HepG2 (cell line): Measurements from ENCODE around the gene GCNT2. TPM values are rescaled to one million over a fixed set of nuclear protein-coding genes. Genes with fewer than 3 reads are reported as not detected.

Source experiments
- BRD4 ChIP-seq: sonication (generic); formaldehyde crosslinking; IDR thresholded peaks from 2 replicates; pipeline ENCODE4 v1.4.0; 2020; ENCODE audit warnings: missing genetic modification reagents
- CAMTA2 ChIP-seq: sonication (generic); formaldehyde crosslinking; IDR thresholded peaks from 2 replicates; pipeline ENCODE4 v1.4.0; 2020; ENCODE audit warnings: mild to moderate bottlenecking, missing genetic modification reagents, borderline replicate concordance
- EED ChIP-seq: sonication (generic); formaldehyde crosslinking; IDR thresholded peaks from 2 replicates; pipeline ENCODE4 v1.5.0; 2020; ENCODE audit warnings: mild to moderate bottlenecking, missing genetic modification reagents
- HDAC2 ChIP-seq: sonication (generic); formaldehyde crosslinking; IDR thresholded peaks from 2 replicates; pipeline ENCODE4 v1.4.0; 2020; ENCODE audit warnings: missing genetic modification reagents
- HMG20B ChIP-seq: conservative IDR thresholded peaks from 2 replicates; pipeline ENCODE4 v1.6.1; 2016; ENCODE audit warnings: missing genetic modification reagents, missing compliant biosample characterization
- KLF16 ChIP-seq, 2 experiments: sonication (generic) in 1 of 2; formaldehyde crosslinking in 1 of 2; IDR thresholded peaks; 2 replicates each; pipeline versions ENCODE4 v1.6.1 to v1.8.0; 2016 to 2023; ENCODE audit warnings: missing genetic modification reagents in 2 of 2, missing compliant biosample characterization in 1 of 2
- KMT2B ChIP-seq: IDR thresholded peaks from 2 replicates; pipeline ENCODE4 v1.6.1; 2016; ENCODE audit warnings: missing genetic modification reagents, missing compliant biosample characterization
- ZFAT ChIP-seq: sonication (generic); formaldehyde crosslinking; conservative IDR thresholded peaks from 2 replicates; pipeline ENCODE4 v1.8.1; 2023; ENCODE audit warnings: missing genetic modification reagents, inconsistent platforms
- ZNF446 ChIP-seq: sonication (generic); formaldehyde crosslinking; IDR thresholded peaks from 2 replicates; pipeline ENCODE4 v1.5.0; 2020; ENCODE audit warnings: mild to moderate bottlenecking, missing genetic modification reagents
- ZNF672 ChIP-seq: sonication (generic); formaldehyde crosslinking; IDR thresholded peaks from 2 replicates; pipeline ENCODE4 v1.8.1; 2022; ENCODE audit warnings: missing genetic modification reagents
- ZNF746 ChIP-seq: sonication (generic); formaldehyde crosslinking; IDR thresholded peaks from 2 replicates; pipeline ENCODE4 v1.8.0; 2022; ENCODE audit warnings: mild to moderate bottlenecking, missing genetic modification reagents
- polyA plus RNA-seq, 8 experiments: library from polyadenylated mRNA; depleted of rRNA in 3 of 8; stranded (reverse) in 7 of 8; unstranded in 1 of 8; fragments of >200 nt; fragmentation: Illumina TruSeq in 4 of 8; extraction: Trizol in 4 of 8; gene quantifications; 2 replicates each; pipeline versions ENCODE4 v1.2.1 to v1.2.3, GENCODE V29; 2011 to 2016; ENCODE audit warnings: low read depth in 4 of 8, missing spikeins in 1 of 8, mixed read lengths in 1 of 8; ENCODE audit not compliant: insufficient read depth in 1 of 8
- total RNA-seq, 5 experiments: library from RNA; depleted of rRNA; stranded (reverse); fragments of >200 nt; fragmentation: Illumina TruSeq; extraction: Trizol; gene quantifications; 2 replicates each; pipeline ENCODE4 v1.2.3, GENCODE V29; 2016; ENCODE audit warnings: low read depth in 1 of 5
- TF ChIP-seq, protein P1 (sequence below): sonication (generic); formaldehyde crosslinking; IDR thresholded peaks from 2 replicates; pipeline ENCODE4 v1.4.0; 2020; ENCODE audit warnings: mild to moderate bottlenecking, missing genetic modification reagents
- TF ChIP-seq, protein P2 (sequence below): sonication (generic); formaldehyde crosslinking; conservative IDR thresholded peaks from 2 replicates; pipeline ENCODE4 v1.4.0; 2020; ENCODE audit warnings: missing genetic modification reagents
- TF ChIP-seq, protein P3 (sequence below): sonication (generic); formaldehyde crosslinking; IDR thresholded peaks from 2 replicates; pipeline ENCODE4 v1.5.1; 2020; ENCODE audit warnings: mild to moderate bottlenecking, missing genetic modification reagents
- TF ChIP-seq, protein P4 (sequence below): sonication (generic); formaldehyde crosslinking; IDR thresholded peaks from 2 replicates; pipeline ENCODE4 v1.4.0; 2020; ENCODE audit warnings: mild to moderate bottlenecking, low read depth, missing genetic modification reagents

GCNT2 gene
- total and polyA plus RNA-seq, 2 of the 13 experiments (the other 11 are each of a cell fraction or from before 2014, with no cell fraction given): 11.8 to 31.9 TPM

DNA sequence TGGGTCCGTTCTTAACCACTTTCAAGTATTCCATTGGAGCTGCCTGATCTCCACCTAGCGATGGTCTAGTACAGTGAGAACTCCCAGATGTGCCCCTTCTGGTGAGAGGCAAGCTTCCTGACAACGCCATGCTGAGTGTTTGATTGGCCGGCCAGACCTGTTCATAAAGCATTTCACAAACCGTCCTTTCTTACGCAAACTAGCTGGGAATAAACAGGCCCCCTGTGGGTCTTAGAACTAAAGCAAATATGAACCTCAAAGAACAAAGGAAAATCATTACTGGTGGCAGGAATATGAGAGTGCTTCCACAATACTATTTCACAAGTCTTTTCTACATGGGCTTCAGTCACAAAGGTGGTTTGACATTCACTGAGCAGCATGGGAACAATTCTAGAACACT lies 15.6 kb upstream of the GCNT2 start (continued):
- TF ChIP-seq, protein P1, sequence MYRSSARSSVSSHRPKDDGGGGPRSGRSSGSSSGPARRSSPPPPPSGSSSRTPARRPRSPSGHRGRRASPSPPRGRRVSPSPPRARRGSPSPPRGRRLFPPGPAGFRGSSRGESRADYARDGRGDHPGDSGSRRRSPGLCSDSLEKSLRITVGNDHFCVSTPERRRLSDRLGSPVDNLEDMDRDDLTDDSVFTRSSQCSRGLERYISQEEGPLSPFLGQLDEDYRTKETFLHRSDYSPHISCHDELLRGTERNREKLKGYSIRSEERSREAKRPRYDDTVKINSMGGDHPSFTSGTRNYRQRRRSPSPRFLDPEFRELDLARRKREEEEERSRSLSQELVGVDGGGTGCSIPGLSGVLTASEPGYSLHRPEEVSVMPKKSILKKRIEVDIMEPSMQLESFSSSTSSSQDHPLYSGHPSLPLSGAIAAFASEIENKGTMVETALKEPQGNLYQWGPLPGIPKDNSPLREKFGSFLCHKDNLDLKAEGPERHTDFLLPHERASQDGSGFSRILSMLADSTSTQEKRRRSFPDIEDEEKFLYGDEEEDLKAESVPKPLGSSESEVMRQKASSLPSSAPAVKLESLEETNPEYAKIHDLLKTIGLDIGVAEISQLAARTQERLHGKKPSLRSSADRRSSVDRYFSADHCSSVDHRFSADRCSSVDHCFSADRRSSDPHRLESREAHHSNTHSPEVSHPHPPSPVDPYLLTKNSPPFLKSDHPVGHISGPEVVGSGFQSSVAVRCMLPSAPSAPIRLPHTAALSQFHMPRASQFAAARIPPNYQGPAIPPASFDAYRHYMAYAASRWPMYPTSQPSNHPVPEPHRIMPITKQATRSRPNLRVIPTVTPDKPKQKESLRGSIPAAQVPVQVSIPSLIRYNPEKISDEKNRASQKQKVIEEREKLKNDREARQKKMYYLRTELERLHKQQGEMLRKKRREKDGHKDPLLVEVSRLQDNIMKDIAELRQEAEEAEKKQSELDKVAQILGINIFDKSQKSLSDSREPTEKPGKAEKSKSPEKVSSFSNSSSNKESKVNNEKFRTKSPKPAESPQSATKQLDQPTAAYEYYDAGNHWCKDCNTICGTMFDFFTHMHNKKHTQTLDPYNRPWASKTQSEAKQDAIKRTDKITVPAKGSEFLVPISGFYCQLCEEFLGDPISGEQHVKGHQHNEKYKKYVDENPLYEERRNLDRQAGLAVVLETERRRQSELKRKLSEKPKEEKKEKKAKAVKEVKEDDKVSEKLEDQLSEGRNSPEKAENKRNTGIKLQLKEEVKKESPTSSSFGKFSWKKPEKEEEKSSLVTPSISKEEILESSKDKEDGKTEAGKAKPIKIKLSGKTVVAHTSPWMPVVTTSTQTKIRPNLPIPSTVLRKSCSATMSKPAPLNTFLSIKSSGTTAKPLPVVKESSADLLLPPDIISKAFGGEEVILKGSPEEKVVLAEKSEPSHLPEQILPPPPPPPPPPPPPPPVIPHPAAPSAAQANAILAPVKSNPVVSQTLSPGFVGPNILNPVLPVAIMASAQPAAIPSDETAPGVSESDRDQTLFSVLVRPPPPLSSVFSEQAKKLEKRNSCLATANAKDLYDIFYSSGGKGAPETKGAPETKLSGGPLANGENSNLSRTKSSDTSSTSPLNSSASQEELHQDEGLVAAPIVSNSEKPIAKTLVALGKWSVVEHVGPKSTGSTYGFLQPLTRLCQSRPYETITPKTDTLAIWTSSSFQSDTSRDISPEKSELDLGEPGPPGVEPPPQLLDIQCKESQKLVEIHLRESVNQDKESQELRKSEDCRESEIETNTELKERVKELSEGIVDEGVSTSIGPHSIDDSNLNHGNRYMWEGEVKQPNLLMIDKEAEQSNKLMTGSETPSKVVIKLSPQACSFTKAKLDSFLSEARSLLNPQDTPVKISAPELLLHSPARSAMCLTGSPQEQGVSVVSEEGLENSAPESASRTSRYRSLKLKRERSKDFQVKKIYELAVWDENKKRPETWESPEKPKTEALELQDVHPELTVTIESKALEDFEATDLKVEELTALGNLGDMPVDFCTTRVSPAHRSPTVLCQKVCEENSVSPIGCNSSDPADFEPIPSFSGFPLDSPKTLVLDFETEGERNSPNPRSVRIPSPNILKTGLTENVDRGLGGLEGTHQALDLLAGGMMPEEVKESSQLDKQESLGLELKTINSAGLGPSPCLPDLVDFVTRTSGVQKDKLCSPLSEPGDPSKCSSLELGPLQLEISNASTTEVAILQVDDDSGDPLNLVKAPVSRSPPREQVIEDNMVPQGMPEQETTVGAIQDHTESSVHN: no peak
- TF ChIP-seq CAMTA2: no peak
- no peak for TF ChIP-seq ZNF446 (CRISPR knock-in tag)
- TF ChIP-seq KLF16 (CRISPR knock-in tag; IDR thresholded peaks at IDR 0.05): peak in 1 of 2 experiments; percentile 97; a peak in 2 of 4 replicates
- TF ChIP-seq ZNF746 (CRISPR knock-in tag): no peak
- TF ChIP-seq HMG20B (CRISPR knock-in tag): peak; percentile 94
- TF ChIP-seq, protein P2, sequence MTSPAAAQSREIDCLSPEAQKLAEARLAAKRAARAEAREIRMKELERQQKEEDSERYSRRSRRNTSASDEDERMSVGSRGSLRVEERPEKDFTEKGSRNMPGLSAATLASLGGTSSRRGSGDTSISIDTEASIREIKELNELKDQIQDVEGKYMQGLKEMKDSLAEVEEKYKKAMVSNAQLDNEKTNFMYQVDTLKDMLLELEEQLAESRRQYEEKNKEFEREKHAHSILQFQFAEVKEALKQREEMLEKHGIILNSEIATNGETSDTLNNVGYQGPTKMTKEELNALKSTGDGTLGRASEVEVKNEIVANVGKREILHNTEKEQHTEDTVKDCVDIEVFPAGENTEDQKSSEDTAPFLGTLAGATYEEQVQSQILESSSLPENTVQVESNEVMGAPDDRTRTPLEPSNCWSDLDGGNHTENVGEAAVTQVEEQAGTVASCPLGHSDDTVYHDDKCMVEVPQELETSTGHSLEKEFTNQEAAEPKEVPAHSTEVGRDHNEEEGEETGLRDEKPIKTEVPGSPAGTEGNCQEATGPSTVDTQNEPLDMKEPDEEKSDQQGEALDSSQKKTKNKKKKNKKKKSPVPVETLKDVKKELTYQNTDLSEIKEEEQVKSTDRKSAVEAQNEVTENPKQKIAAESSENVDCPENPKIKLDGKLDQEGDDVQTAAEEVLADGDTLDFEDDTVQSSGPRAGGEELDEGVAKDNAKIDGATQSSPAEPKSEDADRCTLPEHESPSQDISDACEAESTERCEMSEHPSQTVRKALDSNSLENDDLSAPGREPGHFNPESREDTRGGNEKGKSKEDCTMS (CRISPR knock-in tag): no peak
- no peak for TF ChIP-seq BRD4 (CRISPR knock-in tag)
- peak; percentile 85 for TF ChIP-seq HDAC2
- TF ChIP-seq, protein P3, sequence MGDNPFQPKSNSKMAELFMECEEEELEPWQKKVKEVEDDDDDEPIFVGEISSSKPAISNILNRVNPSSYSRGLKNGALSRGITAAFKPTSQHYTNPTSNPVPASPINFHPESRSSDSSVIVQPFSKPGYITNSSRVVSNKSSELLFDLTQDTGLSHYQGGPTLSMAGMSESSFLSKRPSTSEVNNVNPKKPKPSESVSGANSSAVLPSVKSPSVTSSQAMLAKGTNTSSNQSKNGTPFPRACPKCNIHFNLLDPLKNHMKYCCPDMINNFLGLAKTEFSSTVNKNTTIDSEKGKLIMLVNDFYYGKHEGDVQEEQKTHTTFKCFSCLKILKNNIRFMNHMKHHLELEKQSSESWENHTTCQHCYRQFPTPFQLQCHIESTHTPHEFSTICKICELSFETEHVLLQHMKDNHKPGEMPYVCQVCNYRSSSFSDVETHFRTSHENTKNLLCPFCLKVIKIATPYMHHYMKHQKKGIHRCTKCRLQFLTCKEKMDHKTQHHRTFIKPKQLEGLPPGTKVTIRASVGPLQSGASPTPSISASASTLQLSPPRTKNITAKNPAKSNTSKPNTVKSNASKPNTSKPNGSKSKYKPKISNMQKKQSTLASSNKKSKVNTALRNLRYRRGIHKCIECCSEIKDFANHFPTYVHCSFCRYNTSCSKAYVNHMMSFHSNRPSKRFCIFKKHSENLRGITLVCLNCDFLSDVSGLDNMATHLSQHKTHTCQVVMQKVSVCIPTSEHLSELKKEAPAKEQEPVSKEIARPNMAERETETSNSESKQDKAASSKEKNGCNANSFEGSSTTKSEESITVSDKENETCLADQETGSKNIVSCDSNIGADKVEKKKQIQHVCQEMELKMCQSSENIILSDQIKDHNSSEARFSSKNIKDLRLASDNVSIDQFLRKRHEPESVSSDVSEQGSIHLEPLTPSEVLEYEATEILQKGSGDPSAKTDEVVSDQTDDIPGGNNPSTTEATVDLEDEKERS (CRISPR knock-in tag): no peak
- no peak for TF ChIP-seq EED (CRISPR knock-in tag)
- TF ChIP-seq, protein P4, sequence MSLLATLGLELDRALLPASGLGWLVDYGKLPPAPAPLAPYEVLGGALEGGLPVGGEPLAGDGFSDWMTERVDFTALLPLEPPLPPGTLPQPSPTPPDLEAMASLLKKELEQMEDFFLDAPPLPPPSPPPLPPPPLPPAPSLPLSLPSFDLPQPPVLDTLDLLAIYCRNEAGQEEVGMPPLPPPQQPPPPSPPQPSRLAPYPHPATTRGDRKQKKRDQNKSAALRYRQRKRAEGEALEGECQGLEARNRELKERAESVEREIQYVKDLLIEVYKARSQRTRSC (CRISPR knock-in tag): no peak
- TF ChIP-seq ZNF672: no peak
- TF ChIP-seq ZFAT (CRISPR knock-in tag): no peak
- 0 out of 2 replicates have a peak, but pooled peaks have one; percentile 49 for TF ChIP-seq KMT2B (CRISPR knock-in tag)
